Lung (tissue), 12 donors: ENCODE data around the gene KANK4. TPM values are rescaled to one million over a fixed set of nuclear protein-coding genes. Genes with fewer than 3 reads are reported as not detected.

Source experiments
- ATAC-seq: fragments of 200-7000 bp; cut with Tn5 transposase; one replicate; pipeline ENCODE4 v1.9.1; 2020; ENCODE audit warnings: moderate number of reproducible peaks; ENCODE audit not compliant: insufficient read depth, low FRiP score
- DNase-seq, 3 donors: peaks; one replicate each; pipeline ENCODE4 v3.0.0-alpha.2; 2013 to 2017
- H3K27ac ChIP-seq, 2 donors: one replicate each; pipeline ENCODE4 v1.5.1; 2013; ENCODE audit warnings: mild to moderate bottlenecking in 2 of 2, moderate library complexity in 2 of 2, control low read depth in 1 of 2, inconsistent platforms in 1 of 2, low read depth in 1 of 2, low read length in 1 of 2
- H3K27me3 ChIP-seq, 3 donors: one replicate each; pipeline ENCODE4 v1.5.1; 2013; ENCODE audit warnings: low read length in 2 of 3; ENCODE audit not compliant: control insufficient read depth in 3 of 3, insufficient read depth in 3 of 3
- H3K36me3 ChIP-seq, 4 donors: one replicate each; pipeline ENCODE4 v1.5.1; 2013; ENCODE audit warnings: low read length in 4 of 4, mild to moderate bottlenecking in 1 of 4, moderate library complexity in 1 of 4; ENCODE audit not compliant: control insufficient read depth in 4 of 4, insufficient read depth in 4 of 4
- H3K4me1 ChIP-seq, 5 donors: one replicate each; pipeline ENCODE4 v1.5.1; 2013; ENCODE audit warnings: low read length in 5 of 5, mild to moderate bottlenecking in 2 of 5, moderate library complexity in 1 of 5; ENCODE audit not compliant: control insufficient read depth in 5 of 5, insufficient read depth in 5 of 5
- H3K4me3 ChIP-seq: one replicate; pipeline ENCODE4 v1.5.1; 2013; ENCODE audit warnings: mild to moderate bottlenecking, control low read depth, moderate library complexity
- H3K9ac ChIP-seq, 2 donors: one replicate each; pipeline ENCODE4 v1.5.1; 2013; ENCODE audit warnings: low read length in 2 of 2, control low read depth in 1 of 2; ENCODE audit not compliant: insufficient read depth in 1 of 2
- H3K9me3 ChIP-seq, 4 donors: one replicate each; pipeline ENCODE4 v1.5.1; 2013; ENCODE audit warnings: low read length in 3 of 4, mild to moderate bottlenecking in 1 of 4, moderate library complexity in 1 of 4; ENCODE audit not compliant: control insufficient read depth in 4 of 4, insufficient read depth in 3 of 4
- CTCF ChIP-seq: IDR thresholded peaks from 2 replicates; pipeline ENCODE4 v1.5.1; 2012; ENCODE audit warnings: mild to moderate bottlenecking; ENCODE audit errors: control extremely low read depth, extremely low read depth
- WGBS, 2 donors: extraction: QIAGEN DNeasy Blood & Tissue Kit; methylation state at CpG; one replicate each; pipeline ENCODE4 v1.1.7; 2013; 5-methylcytosine and 5-hydroxymethylcytosine counted together
- polyA plus RNA-seq, 2 donors: library from polyadenylated mRNA; stranded (reverse); fragments of 200-250 nt; gene quantifications; one replicate each; pipeline ENCODE4 v1.2.1, GENCODE V29; 2013
- total RNA-seq, 2 donors: library from RNA; depleted of rRNA in 1 of 2; stranded (reverse); fragments of >200 nt in 1 of 2; gene quantifications; one replicate each; pipeline ENCODE4 v1.2.1, GENCODE V29; 2014 to 2021
- donor health status: control.
- donor health status: control.
- donor health status: Bipolar disorder and iron deficiency.
- donor health status: healthy.
- donor health status: DM: yes; HTN: yes; CAD: no.

Gene KANK4
- total and polyA plus RNA-seq, 4 donors, result 0.10 to 11.4 (median 0.99) TPM

- no peak overlapping the region for H3K4me3 ChIP-seq
- H3K27ac ChIP-seq, result no peak overlapping the region
- 88 to 95% methylated on average over 4 of the region's 4 CpGs for WGBS, 2 donors
- DNase-seq, result no peak
- peaks cover 0 to 14% (median 2%) of the 10 kb centered on the region in 5 donors for H3K4me1 ChIP-seq
- no peaks in the 10 kb centered on the region for H3K27me3 ChIP-seq
- ATAC-seq, result no peak
- TF ChIP-seq CTCF, result no peak
- H3K9me3 ChIP-seq, result no peaks in the 10 kb centered on the region
- H3K9ac ChIP-seq, result no peak overlapping the region
- H3K36me3 ChIP-seq, result peaks cover 0 to 3% (median 0%) of the 10 kb centered on the region in 4 donors
Observed at GRCh38 chr1:62237361-62237760, 81.9 kb downstream of the KANK4 start.

GRCh38 chr1:62235576-62235975 lies 83.7 kb downstream of the KANK4 start:
- 90 to 95% methylated on average over 2 of the region's 2 CpGs for WGBS, 2 donors

GRCh38 chr1:62234688-62235087 lies 84.5 kb downstream of the KANK4 start:
- no peak overlapping the region for H3K9ac ChIP-seq
- no peak overlapping the region for H3K4me3 ChIP-seq
- no peak for TF ChIP-seq CTCF
- H3K27me3 ChIP-seq, result no peaks in the 10 kb centered on the region
- WGBS, 2 donors, result 85 to 86% methylated on average over 6 of the region's 6 CpGs
- no peak for ATAC-seq
- H3K36me3 ChIP-seq, result peaks cover 0 to 3% (median 0%) of the 10 kb centered on the region in 4 donors
- DNase-seq, result no peak
- no peaks in the 10 kb centered on the region for H3K9me3 ChIP-seq
- no peaks in the 10 kb centered on the region for H3K4me1 ChIP-seq
- no peak overlapping the region for H3K27ac ChIP-seq

More at GRCh38 chr1:62235576-62235975, 83.7 kb downstream of the KANK4 start:
- Histone ChIP-seq H3K27me3 (no peaks in the 10 kb centered on the region), H3K36me3 (peaks cover 0 to 3% (median 0%) of the 10 kb centered on the region in 4 donors), H3K4me1 (no peaks in the 10 kb centered on the region), H3K9me3 (no peaks in the 10 kb centered on the region), H3K27ac (no peak overlapping the region), H3K4me3 (no peak overlapping the region), H3K9ac (no peak overlapping the region)
- ATAC-seq, result no peak
- no peak for TF ChIP-seq CTCF
- DNase-seq, result no peak

GRCh38 chr1:62233926-62234450 lies 85.2 kb downstream of the KANK4 start:
- DNase-seq (no peak), ATAC-seq (no peak)
- Histone ChIP-seq H3K27me3 (no peaks in the 10 kb centered on the region), H3K4me1 (peaks cover 0 to 3% (median 0%) of the 10 kb centered on the region in 5 donors), H3K27ac (no peak overlapping the region), H3K9me3 (no peaks in the 10 kb centered on the region), H3K36me3 (peaks cover 0 to 3% (median 0%) of the 10 kb centered on the region in 4 donors), H3K4me3 (no peak overlapping the region), H3K9ac (no peak overlapping the region)
- WGBS, 2 donors, result 91 to 93% methylated on average over 7 of the region's 7 CpGs
- TF ChIP-seq CTCF, result no peak
